Activated T-cell treated with anti-CD3 and anti-CD28 coated beads, Interleukin-2, amount 50 U/mL, for 48 hours (primary cell): ENCODE results near the gene LRRC8B.
"Not testable (repeated sequence)": the region's sequence is repeated elsewhere in the genome, so short reads cannot be mapped to it uniquely, and the experiment has no call there.

Source experiments
- DNase-seq, 2 experiments: peaks; one replicate each; pipeline ENCODE4 v3.0.0-alpha.2; 2020

Gene LRRC8B

DNA sequence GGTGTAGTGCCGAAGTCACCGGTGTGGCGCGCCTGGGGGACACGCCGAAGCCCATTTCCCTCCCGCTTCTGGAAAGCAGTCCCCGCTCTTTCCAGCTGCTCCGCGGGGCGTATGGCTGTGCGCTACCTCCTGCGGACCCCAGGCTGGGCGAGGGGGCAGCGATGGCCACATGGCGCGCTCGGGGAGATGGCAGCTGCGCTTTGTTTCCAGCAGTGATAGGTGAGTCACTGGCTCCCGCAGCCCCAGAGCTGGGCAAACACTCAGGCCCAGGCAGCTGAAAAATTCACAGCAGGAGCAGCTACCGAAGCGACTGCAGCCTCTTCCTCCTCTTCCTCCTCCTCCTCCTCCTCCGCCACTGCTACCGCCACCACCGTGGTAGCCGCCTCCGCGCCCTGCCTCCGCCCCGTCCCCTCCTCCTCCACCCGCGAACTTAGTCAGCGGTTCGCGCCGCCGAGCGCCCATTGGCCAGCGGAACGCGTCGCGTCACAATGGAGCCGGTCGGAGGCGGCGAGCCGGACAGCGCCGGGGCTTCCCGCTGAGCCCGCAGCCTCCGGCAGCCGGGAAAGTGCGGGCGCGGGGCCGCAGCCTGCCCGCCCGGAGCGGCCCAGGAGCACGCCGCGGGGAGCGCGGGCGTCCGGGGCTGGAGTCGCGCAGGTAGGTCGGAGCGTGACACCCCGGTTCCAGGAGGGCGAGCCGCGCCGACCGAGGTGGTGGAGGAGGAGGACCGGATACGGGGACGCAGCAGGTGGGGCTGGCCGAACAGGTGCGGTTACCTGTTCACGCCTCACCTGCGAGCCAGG lies at the start of gene LRRC8B:
Gene LRRC8B, plus strand, starts transcription at position 461 of the 800 bp plus-strand sequence. CDS start 57,822 bp downstream, outside the sequence.
- peak; percentile 92 to 93 for DNase-seq

DNA sequence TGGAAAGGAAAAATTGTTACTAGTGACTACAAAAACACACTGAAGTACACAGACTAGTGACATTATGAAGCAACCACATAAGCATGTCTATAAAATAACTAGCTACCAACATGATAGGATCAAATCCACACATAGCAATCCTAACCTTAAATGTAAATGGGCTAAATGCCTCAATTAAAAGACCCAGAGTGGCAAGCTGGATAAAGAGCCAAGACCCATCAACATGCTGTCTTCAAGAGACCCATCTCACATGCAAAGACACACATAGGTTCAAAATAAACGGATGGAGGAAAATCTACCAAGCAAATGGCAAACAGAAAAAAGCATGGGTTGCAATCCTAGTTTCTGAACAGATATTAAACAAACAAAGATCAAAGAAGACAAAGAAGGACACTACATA lies 49.4 kb upstream of the LRRC8B start:
- no peak for DNase-seq

DNA sequence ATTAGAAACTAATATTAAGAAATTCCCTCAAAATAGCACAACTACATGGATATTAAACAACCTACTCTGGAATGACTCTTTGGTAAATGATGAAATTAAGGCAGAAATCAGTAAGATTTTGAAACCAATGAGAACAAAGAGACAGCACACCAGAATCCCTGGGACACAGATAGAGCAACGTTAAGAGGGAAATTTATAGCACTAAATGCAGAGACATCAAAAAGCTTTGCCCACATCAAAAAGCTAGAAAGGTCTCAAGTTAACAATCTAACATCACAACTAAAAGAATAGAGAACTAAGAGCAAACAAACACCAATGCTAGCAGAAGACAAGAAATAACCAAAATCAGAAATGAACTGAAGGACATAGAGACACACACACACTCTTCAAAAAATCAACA lies 48.6 kb upstream of the LRRC8B start:
- no peak for DNase-seq

GRCh38 chr1:89483010-89483756 lies 41.4 kb upstream of the LRRC8B start:
- DNase-seq = peak; percentile 79 to 82

- DNase-seq = no peak
Measured at GRCh38 chr1:89483757-89484077, 40.9 kb upstream of the LRRC8B start.

DNA sequence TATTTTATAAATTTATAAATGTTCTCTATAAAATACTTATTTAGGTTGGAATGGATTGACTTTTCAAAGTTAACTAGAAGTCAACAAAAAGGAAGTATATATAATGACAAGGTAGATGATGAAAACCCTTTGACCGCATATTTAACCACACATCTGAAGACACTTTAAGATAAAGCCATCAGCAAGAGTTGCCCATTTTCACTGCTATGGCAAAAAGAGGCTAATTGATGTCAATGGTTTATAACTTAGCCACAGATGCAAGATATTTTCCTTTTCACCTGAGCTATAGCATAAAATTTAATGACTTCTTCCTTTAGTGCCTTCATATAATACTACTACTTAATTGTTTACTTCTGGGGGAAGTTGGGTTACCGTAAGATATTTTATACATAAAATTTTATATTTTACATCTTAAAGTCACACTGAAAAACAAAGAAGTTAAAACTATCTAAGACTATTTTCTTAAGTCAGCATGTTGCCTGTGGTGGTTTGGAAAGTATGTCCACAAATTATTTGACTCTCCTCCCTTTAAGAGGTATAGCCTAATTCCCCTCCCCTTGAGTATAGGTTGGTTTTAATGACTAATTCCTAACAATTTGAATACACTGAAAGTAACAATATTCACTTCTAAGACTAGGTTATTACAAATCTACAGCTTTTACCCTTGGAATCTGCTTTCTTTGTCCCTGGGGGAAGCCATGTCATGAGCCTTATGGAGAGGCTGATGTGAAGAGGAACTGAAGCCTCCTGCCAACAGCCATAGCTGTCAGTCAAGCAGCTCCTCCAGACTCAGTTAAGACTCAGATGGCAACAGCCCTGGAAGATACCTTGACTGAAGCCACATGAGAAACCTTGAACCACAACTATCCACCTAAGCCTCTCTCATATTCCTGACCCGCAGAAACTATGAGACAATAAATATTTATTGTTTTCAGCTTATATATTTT lies 40.3 kb upstream of the LRRC8B start:
- no peak for DNase-seq

GRCh38 chr1:89487972-89488371 lies 36.7 kb upstream of the LRRC8B start:
- DNase-seq = no peak

- no peak for DNase-seq
Measured at GRCh38 chr1:89489047-89489729, 35.4 kb upstream of the LRRC8B start.

GRCh38 chr1:89490389-89490788 lies 34.2 kb upstream of the LRRC8B start:
- DNase-seq = no peak

DNA sequence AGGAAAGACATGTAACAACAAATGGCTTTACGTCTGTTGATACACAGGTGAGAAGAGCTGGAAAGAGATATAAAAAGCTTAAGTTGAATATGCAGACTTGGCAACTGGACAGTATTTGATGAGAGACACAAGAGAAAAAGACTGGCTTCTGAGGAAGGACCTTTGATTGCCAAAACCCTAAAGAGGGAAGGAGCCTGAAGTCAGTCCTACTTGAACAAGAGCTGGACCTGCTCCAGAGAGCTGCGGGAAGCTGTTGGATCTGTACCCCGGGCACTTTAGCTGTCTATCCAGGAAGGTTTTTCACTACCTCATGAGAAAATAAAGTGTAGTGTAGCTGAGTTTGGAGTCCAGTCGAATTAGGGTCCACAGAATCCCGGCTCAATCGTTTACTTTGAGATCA lies 25.3 kb upstream of the LRRC8B start:
- DNase-seq = no peak

DNA sequence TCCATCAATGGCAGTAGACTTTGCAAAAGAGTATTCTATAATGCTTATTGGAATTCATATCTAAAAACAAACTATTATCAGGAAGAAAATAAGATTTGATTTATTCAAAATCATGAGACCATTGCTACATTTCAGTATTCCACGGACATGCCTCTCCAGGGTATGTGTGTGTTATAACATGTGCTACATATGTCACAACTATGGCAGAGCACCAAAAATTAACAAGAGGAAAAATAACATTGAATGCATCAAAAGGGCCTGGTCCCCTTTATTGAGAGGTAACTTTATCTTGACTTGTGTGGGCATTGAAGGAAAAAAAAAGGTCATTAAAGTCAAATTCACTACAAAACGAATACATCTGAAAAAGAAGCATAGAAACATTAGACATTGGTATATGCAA lies 22.6 kb upstream of the LRRC8B start:
- no peak for DNase-seq

- DNase-seq = no peak
Measured at GRCh38 chr1:89502895-89503294, 21.7 kb upstream of the LRRC8B start.

GRCh38 chr1:89503690-89504089 lies 20.9 kb upstream of the LRRC8B start:
- no peak for DNase-seq

GRCh38 chr1:89510061-89510460 lies 14.6 kb upstream of the LRRC8B start:
- DNase-seq = not testable (repeated sequence)

- DNase-seq = no peak
Measured at GRCh38 chr1:89512996-89513720, 11.5 kb upstream of the LRRC8B start.

- DNase-seq = no peak
Measured at GRCh38 chr1:89516055-89516454, 8.6 kb upstream of the LRRC8B start.

GRCh38 chr1:89518221-89518631 lies 6.4 kb upstream of the LRRC8B start:
- no peak for DNase-seq

GRCh38 chr1:89519779-89520358 lies 4.8 kb upstream of the LRRC8B start:
- no peak for DNase-seq

DNA sequence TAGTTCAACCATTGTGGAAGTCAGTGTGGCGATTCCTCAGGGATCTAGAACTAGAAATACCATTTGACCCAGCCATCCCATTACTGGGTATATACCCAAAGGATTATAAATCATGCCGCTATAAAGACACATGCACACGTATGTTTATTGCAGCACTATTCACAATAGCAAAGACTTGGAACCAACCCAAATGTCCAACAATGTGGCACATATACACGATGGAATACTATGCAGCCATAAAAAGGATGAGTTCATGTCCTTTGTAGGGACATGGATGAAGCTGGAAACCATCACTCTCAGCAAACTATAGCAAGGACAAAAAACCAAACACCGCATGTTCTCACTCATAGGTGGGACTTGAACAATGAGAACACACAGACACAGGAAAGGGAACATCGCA lies 2.7 kb upstream of the LRRC8B start:
- not testable (repeated sequence) for DNase-seq

DNA sequence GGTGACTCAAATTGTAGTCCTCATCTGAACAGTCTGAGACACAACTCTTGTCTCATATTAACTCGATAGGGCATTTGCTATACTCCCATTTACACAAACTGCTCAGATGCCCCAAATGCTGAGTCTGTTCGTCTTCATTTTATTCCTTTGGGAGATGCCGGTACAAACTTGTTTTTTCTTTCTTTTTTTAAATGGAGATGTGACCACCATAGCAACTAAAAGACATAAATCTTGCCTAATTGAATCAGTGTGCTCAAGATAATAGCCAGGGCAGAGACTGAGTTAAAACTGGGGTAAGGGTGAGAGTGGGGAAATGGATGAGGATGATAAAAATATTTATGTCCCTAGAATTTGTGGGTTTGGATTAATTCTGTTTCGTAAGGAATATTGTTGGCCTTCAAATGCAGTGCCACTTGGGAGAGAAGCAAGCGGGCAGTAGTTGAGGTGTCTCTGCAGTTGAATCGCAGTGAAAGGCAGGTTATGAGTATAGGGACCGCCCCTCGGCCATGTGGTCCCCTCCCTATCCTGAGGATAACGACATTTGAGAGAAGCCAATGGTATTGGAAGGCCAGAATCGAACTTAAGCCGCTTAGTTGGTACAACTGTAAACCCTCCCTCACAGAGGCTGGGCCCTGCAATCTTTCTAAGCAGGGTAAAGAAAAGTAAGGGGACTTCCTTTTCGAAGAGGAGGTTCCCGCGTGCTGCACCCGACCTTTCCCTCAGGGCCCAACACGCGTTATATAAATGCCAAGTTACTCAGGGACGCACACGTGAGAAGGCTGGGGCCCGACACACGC lies 859 bp upstream of the LRRC8B start:
- DNase-seq = peak in 1 of 2 experiments; percentile 81
